ENCODE results near the gene SUPT5H. TPM values are rescaled to one million over a fixed set of nuclear protein-coding genes. Genes with fewer than 3 reads are reported as not detected.
A peak's percentile ranks its signal among the peaks of the same experiment; 100 is the strongest.

Gene SUPT5H
- total and polyA plus RNA-seq, 2 of the 8 experiments (the other 6 are each of a cell fraction or from before 2014, with no cell fraction given) = 77.8 to 111 TPM

- no peak for TF ChIP-seq CHD7 (IDR thresholded peaks at IDR 0.05; ENCODE audit: insufficient replicate concordance, low read length)
- peak; percentile 41 for TF ChIP-seq CTBP2 (IDR thresholded peaks at IDR 0.05; ENCODE audit: borderline replicate concordance, insufficient read depth, insufficient read length, low read length)
- 0 out of 2 replicates have a peak, but pooled peaks have one; percentile 39 for TF ChIP-seq JUN (IDR thresholded peaks at IDR 0.05; ENCODE audit: low read depth, low read length)
- peak; percentile 52; the same call in 1 of the 2 replicates for TF ChIP-seq CREB1 (IDR thresholded peaks at IDR 0.05)
- peak; percentile 58; the same call in 1 of the 2 replicates for TF ChIP-seq E2F6 (IDR thresholded peaks at IDR 0.05)
- TF ChIP-seq CBX5 (IDR thresholded peaks at IDR 0.05; ENCODE audit: low read depth, low read length) = no peak
- 0 out of 2 replicates have a peak, but pooled peaks have one; percentile 44 for TF ChIP-seq SP4 (IDR thresholded peaks at IDR 0.05; ENCODE audit: low read length)
- no peak for TF ChIP-seq EZH2 (IDR thresholded peaks at IDR 0.05; ENCODE audit: low read depth, low read length, severe bottlenecking)
- TF ChIP-seq ZNF274 (IDR thresholded peaks at IDR 0.05; ENCODE audit: borderline replicate concordance, extremely low read depth, low read length) = no peak
These were observed 69.6 kb downstream of the SUPT5H start, which contains the start of gene SELENOV (continued) for GRCh38 chr19:39514840-39515550.

Measured in H1 (cell line).